Left ventricle myocardium inferior (tissue), 1 donor: ENCODE measurements around the gene SGPP1. TPM values are rescaled to one million over a fixed set of nuclear protein-coding genes. Genes with fewer than 3 reads are reported as not detected.
A peak's percentile ranks its signal among the peaks of the same experiment; 100 is the strongest.
"Not testable (repeated sequence)": the region's sequence is repeated elsewhere in the genome, so short reads cannot be mapped to it uniquely, and the experiment has no call there.

ENCODE experiments used
- DNase-seq: peaks from one replicate; pipeline ENCODE4 v3.0.0-alpha.2; 2020
- H3K27ac ChIP-seq: fragments of 200-600 bp; replicated peaks from 2 replicates; pipeline ENCODE4 v1.8.0; 2021
- H3K27me3 ChIP-seq: fragments of 200-600 bp; 2 replicates; pipeline ENCODE4 v1.8.0; 2021; ENCODE audit warnings: low read depth
- H3K36me3 ChIP-seq: fragments of 200-600 bp; 2 replicates; pipeline ENCODE4 v1.8.0; 2021
- H3K4me1 ChIP-seq: fragments of 200-600 bp; 2 replicates; pipeline ENCODE4 v1.8.0; 2021
- H3K4me3 ChIP-seq: fragments of 200-600 bp; 2 replicates; pipeline ENCODE4 v1.8.0; 2021; ENCODE audit warnings: mild to moderate bottlenecking, moderate library complexity
- H3K9me3 ChIP-seq: fragments of 200-600 bp; replicated peaks from 2 replicates; pipeline ENCODE4 v1.8.0; 2021
- intact Hi-C: fragments of 100-400 bp; cut with micrococcal nuclease; formaldehyde crosslinking; loops from one replicate; pipeline ENCODE4 v1.11.0; 2022
- total RNA-seq: library from RNA; stranded (reverse); fragmentation: NEBNext Ultra II Directional; extraction: Animal tissue kit (Norgen Biotek cat#: 25700); gene quantifications from one replicate; pipeline ENCODE4 v1.2.1, GENCODE V29; 2021
- TF ChIP-seq, protein P1 (sequence below): fragments of 200-600 bp; IDR thresholded peaks from 2 replicates; pipeline ENCODE4 v1.8.0; 2021; ENCODE audit warnings: antibody characterized with exemption, mild to moderate bottlenecking, borderline replicate concordance
- donor health status: DM: no; HTN: yes; CAD: no; lungs with severe emphysema.

The SGPP1 gene
- total RNA-seq, 1 donor from 2014 or later, result 4.6 TPM

DNA sequence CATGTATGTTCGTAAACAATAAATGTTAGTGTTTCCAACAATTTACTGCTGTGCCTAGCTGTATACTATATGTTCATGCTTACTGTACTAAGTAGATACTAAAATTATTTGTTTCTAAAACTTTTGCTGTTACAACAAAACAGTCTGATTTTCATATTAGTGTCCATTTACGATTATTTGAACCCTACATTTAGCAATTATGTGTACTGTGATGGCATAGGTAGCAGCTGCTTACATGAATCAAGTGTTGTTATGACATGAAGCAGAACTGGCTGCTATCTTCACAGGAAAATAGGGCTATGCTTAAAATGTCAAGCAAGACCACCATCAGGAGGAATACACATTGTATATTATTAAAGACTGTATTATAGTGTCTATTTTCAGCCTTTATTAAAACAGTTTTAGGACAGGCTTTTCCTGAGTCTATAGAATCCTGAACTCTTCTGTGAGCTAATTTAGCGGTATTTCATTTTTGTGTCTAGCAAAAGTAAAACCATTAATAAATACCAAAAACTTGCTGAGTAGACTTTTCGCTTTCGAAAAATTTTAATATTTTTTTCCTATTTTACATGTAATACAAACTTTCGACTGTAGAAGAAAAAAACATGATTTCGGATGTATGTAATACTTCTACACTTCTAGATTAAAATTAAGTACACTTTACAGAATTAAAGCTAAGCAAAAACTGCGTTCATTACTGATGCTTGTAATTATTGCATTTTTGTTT, 85.0 kb downstream of the SGPP1 start:
- Histone ChIP-seq H3K4me3 (peak overlapping the region; percentile 77), H3K4me1 (peaks cover 20% of the 10 kb centered on the region), H3K27ac (peak overlapping the region; percentile 97), H3K27me3 (no peaks in the 10 kb centered on the region), H3K9me3 (no peaks in the 10 kb centered on the region), H3K36me3 (no peaks in the 10 kb centered on the region)
- TF ChIP-seq, protein P1, sequence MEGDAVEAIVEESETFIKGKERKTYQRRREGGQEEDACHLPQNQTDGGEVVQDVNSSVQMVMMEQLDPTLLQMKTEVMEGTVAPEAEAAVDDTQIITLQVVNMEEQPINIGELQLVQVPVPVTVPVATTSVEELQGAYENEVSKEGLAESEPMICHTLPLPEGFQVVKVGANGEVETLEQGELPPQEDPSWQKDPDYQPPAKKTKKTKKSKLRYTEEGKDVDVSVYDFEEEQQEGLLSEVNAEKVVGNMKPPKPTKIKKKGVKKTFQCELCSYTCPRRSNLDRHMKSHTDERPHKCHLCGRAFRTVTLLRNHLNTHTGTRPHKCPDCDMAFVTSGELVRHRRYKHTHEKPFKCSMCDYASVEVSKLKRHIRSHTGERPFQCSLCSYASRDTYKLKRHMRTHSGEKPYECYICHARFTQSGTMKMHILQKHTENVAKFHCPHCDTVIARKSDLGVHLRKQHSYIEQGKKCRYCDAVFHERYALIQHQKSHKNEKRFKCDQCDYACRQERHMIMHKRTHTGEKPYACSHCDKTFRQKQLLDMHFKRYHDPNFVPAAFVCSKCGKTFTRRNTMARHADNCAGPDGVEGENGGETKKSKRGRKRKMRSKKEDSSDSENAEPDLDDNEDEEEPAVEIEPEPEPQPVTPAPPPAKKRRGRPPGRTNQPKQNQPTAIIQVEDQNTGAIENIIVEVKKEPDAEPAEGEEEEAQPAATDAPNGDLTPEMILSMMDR, result no peak
- intact Hi-C loops, result loop anchor here (10.0 kb wide), 1 partner anchor 258 kb away; no protein-coding TSS in a partner anchor
- DNase-seq, result no peak

DNA sequence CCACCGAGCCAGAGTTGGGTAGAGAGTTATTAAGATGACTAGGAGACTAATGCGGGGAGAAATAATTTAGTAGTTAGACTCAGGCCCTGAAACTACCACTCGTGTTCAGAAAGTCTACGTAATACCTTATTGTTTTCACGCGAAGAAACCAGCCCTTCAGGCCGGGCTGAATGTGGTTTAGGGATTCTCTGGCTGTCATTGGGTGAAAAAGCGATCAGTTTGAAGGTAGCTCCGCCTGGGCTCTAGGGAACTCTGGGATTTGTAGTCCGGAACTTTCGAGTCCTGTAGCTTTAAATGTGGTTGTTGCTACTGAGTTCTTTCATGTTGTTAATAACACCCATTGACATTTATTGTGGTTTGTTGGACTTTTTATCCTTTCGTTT, 85.6 kb downstream of the SGPP1 start:
- no peaks in the 10 kb centered on the region for H3K9me3 ChIP-seq
- DNase-seq, result peak; percentile 62
- peak overlapping the region; percentile 97 for H3K27ac ChIP-seq
- no peaks in the 10 kb centered on the region for H3K36me3 ChIP-seq
- TF ChIP-seq, protein P1, result no peak
- peak overlapping the region; percentile 77 for H3K4me3 ChIP-seq
- no peaks in the 10 kb centered on the region for H3K27me3 ChIP-seq
- H3K4me1 ChIP-seq, result peaks cover 20% of the 10 kb centered on the region
- intact Hi-C loops, result loop anchor here (10.0 kb wide), 1 partner anchor 257 kb away; no protein-coding TSS in a partner anchor

DNA sequence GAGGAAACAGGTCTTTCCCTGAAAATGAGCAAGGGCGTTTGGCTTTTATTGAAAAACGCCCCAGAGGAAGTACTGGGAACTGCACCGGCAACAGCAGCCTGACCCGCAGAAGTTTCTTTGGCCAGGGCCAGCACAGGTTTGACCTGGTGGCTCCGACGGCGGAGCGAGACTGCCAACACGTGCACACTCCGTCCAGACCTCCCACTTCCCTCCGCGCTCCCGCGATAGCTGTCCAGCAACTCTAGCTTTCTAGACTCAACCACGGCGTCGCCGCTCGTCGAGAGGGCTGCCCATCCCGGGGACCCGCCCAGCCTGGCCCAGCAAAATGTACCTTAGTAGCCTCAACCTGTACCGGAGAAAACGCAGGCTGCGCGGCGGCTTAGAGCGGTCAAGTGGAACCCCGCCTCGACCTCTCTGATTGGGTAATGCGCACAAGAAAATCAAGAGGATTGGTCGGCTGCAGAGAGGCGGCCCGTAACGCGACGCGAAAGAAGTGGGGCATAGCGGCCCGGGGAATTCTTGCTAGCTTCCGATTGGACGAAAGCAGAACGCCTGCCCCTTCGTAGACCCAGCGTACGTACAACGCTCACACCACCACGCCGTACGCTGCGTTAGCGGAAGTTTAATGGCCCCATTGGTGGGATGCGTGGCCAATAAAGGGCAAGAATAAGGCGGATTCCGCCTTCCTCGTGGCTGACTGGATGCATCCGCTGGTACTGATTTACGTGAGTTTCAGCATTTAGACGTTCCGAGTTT, 86.2 kb downstream of the SGPP1 start, which contains the start of gene WDR89:
WDR89 (minus strand) TSS at position 399 of the 756 bp plus-strand sequence. CDS start 41,929 bp downstream, outside the sequence.
- H3K27me3 ChIP-seq, result no peaks in the 10 kb centered on the region
- no peaks in the 10 kb centered on the region for H3K9me3 ChIP-seq
- intact Hi-C loops, result loop anchor here (10.0 kb wide), 1 partner anchor 257 kb away; no protein-coding TSS in a partner anchor
- peak; percentile 96 for DNase-seq
- H3K27ac ChIP-seq, result peak within 1 kb of the TSS; percentile 97
- H3K4me3 ChIP-seq, result peak within 1 kb of the TSS; percentile 77
- peaks cover 20% of the 10 kb centered on the region for H3K4me1 ChIP-seq
- TF ChIP-seq, protein P1, result peak; percentile 79
- H3K36me3 ChIP-seq, result no peaks in the 10 kb centered on the region

DNA sequence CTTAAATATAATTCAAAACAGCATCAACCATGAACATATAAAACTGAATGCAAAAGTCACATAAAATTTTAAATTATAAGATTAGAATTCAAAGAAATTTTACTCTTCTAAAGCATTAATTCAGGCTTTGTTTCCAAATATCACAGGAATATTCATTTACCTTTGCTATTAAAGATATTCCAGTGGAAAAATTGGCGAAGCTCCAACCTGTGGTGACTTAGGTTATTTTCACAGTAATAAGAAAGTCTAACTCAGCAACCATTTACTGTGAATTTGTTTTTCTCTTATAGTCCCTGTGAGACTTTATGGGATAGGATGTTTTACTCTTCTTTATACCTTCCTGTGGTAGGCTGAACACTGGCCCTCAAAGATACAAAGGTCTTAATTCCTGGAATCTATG, 89.4 kb downstream of the SGPP1 start:
- peaks cover 20% of the 10 kb centered on the region for H3K4me1 ChIP-seq
- no peaks in the 10 kb centered on the region for H3K36me3 ChIP-seq
- intact Hi-C loops, result no loop called here

DNA sequence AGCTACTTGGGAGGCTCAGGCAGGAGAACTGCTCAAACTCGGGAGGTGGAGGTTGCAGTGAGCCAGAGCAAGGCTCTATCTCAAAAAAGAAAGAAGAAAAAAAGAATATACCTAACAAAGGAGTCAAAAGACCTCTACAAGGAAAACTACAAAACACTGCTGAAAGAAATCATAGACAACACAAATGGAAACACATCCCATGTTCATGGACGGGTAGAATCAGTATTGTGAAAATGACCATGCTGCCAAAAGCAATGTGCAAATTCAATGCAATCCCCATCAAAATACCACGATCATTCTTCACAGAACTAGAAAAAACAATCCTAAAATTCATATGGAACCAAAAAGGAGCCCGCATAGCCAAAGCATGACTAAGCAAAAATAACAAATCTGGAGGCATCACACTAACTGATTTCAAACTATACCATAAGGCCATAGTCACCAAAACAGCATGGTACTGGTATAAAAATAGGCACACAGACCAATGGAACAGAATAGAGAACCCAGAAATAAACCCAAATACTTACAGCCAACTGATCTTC, 91.7 kb downstream of the SGPP1 start:
- H3K36me3 ChIP-seq, H3K27me3 ChIP-seq, H3K27ac ChIP-seq, H3K4me1 ChIP-seq, H3K4me3 ChIP-seq, DNase-seq, intact Hi-C loops: not testable (repeated sequence)
- H3K9me3 ChIP-seq, result peaks cover 16% of the 10 kb centered on the region

More for the DNA sequence above, 89.4 kb downstream of the SGPP1 start:
- Histone ChIP-seq H3K27me3 (no peaks in the 10 kb centered on the region), H3K9me3 (peaks cover 16% of the 10 kb centered on the region), H3K27ac (no peak overlapping the region), H3K4me3 (no peak overlapping the region)
- DNase-seq, result no peak
- TF ChIP-seq, protein P1, result no peak

Other genes with a start within 250 kb of the SGPP1 start
- 34.5 TPM for gene PPP2R5E, start 184.7 kb downstream of the SGPP1 start, total RNA-seq
- gene WDR89, start 86.2 kb downstream of the SGPP1 start, total RNA-seq, result 6.3 TPM
- 186 TPM for gene SYNE2, start 124.9 kb upstream of the SGPP1 start, total RNA-seq